Smooth muscle cell (in vitro differentiated cells): ENCODE data around the gene STRIP1. TPM values are rescaled to one million over a fixed set of nuclear protein-coding genes. Genes with fewer than 3 reads are reported as not detected.

Source experiments
- DNase-seq: peaks from one replicate; lab custom pipeline; 2025; ENCODE audit not compliant: unreplicated experiment; lab: John Stamatoyannopoulos, UW
- H2AFZ ChIP-seq: fragments of 200-600 bp; sonication (generic); 2 replicates; pipeline ENCODE4 v1.6.0; 2016; ENCODE audit warnings: antibody characterized with exemption, low read depth, mild to moderate bottlenecking
- H3F3A ChIP-seq: fragments of 200-600 bp; sonication (generic); 2 replicates; pipeline ENCODE4 v1.6.0; 2017; ENCODE audit warnings: antibody characterized with exemption, low read depth
- H3K27ac ChIP-seq: fragments of 200-600 bp; sonication (generic); 2 replicates; pipeline ENCODE4 v1.5.1; 2016; ENCODE audit warnings: low read depth, mild to moderate bottlenecking
- H3K27me3 ChIP-seq: fragments of 200-600 bp; sonication (generic); 2 replicates; pipeline ENCODE4 v1.6.1; 2016; ENCODE audit warnings: low read depth, mild to moderate bottlenecking
- H3K36me3 ChIP-seq: fragments of 200-600 bp; sonication (generic); 2 replicates; pipeline ENCODE4 v1.5.1; 2016; ENCODE audit warnings: low read depth
- H3K4me1 ChIP-seq: fragments of 200-600 bp; sonication (generic); 2 replicates; pipeline ENCODE4 v1.5.1; 2016; ENCODE audit warnings: low read depth
- H3K4me2 ChIP-seq: fragments of 200-600 bp; sonication (generic); 2 replicates; pipeline ENCODE4 v1.6.0; 2016; ENCODE audit warnings: mild to moderate bottlenecking
- H3K4me3 ChIP-seq: fragments of 200-600 bp; sonication (generic); 2 replicates; pipeline ENCODE4 v1.5.1; 2016; ENCODE audit warnings: mild to moderate bottlenecking
- H3K79me2 ChIP-seq: fragments of 200-600 bp; sonication (generic); 2 replicates; pipeline ENCODE4 v1.6.0; 2016; ENCODE audit warnings: low read depth, mild to moderate bottlenecking
- H3K9ac ChIP-seq: fragments of 200-600 bp; sonication (generic); 2 replicates; pipeline ENCODE4 v1.6.0; 2016; ENCODE audit warnings: low read depth
- H3K9me3 ChIP-seq: fragments of 200-600 bp; sonication (generic); replicated peaks from 2 replicates; pipeline ENCODE4 v1.5.1; 2016; ENCODE audit warnings: low read depth
- H4K20me1 ChIP-seq: fragments of 200-600 bp; sonication (generic); 2 replicates; pipeline ENCODE4 v1.6.0; 2016; ENCODE audit warnings: low read depth
- CTCF ChIP-seq: fragments of 200-600 bp; sonication (generic); IDR thresholded peaks from 2 replicates; pipeline ENCODE4 v1.5.1; 2017; ENCODE audit warnings: borderline replicate concordance, mild to moderate bottlenecking, antibody characterized with exemption; ENCODE audit not compliant: insufficient read depth, poor library complexity, severe bottlenecking
- WGBS: methylation state at CpG from one replicate; pipeline ENCODE4 v1.1.7; 2016; ENCODE audit warnings: low lambda C conversion rate; 5-methylcytosine and 5-hydroxymethylcytosine counted together
- polyA plus RNA-seq: library from polyadenylated mRNA; unstranded; fragments of >200 nt; fragmentation: Nextera tagmentation; extraction: Ambion mirVana; gene quantifications from 2 replicates; pipeline ENCODE4 v1.2.1, GENCODE V29; 2016
- total RNA-seq: library from RNA; depleted of rRNA; stranded (reverse); fragments of >200 nt; gene quantifications from 2 replicates; pipeline ENCODE4 v1.2.3, GENCODE V29; 2014

Gene STRIP1
- total and polyA plus RNA-seq, 2 experiments from 2014 or later, result 22.5 to 31.2 TPM

GRCh38 chr1:109988349-109988914 lies 46.0 kb upstream of the STRIP1 start:
- H4K20me1 ChIP-seq, result peaks cover 77% of the 10 kb centered on the region

GRCh38 chr1:109989506-109990301 lies 44.7 kb upstream of the STRIP1 start:
- Histone ChIP-seq H4K20me1 (peaks cover 90% of the 10 kb centered on the region), H3K27me3 (no peaks in the 10 kb centered on the region), H3K4me2 (peak overlapping the region; percentile 32), H3K36me3 (no peaks in the 10 kb centered on the region), H3K4me3 (no peak overlapping the region), H3K4me1 (peaks cover 34% of the 10 kb centered on the region), H2AFZ (no peak overlapping the region), H3K9me3 (no peaks in the 10 kb centered on the region), H3K27ac (peak overlapping the region; percentile 33), H3K79me2 (peaks cover 100% of the 10 kb centered on the region), H3F3A (peaks cover 7% of the 10 kb centered on the region), H3K9ac (no peak overlapping the region)
- TF ChIP-seq CTCF, result no peak
- 89% methylated on average over 9 of the region's 9 CpGs for WGBS
- DNase-seq, result no peak

More at GRCh38 chr1:109988349-109988914, 46.0 kb upstream of the STRIP1 start:
- H3K4me1 ChIP-seq, result peaks cover 34% of the 10 kb centered on the region
- no peak overlapping the region for H3K9ac ChIP-seq
- no peak for TF ChIP-seq CTCF
- H3K4me3 ChIP-seq, result no peak overlapping the region
- H3K79me2 ChIP-seq, result peaks cover 88% of the 10 kb centered on the region
- H3K27ac ChIP-seq, result no peak overlapping the region
- no peaks in the 10 kb centered on the region for H3K36me3 ChIP-seq
- H3F3A ChIP-seq, result peaks cover 7% of the 10 kb centered on the region
- WGBS, result 84% methylated on average over 3 of the region's 3 CpGs
- DNase-seq, result no peak
- no peak overlapping the region for H2AFZ ChIP-seq
- peak overlapping the region; percentile 86 for H3K4me2 ChIP-seq
- no peaks in the 10 kb centered on the region for H3K27me3 ChIP-seq
- no peaks in the 10 kb centered on the region for H3K9me3 ChIP-seq

- H3K79me2 ChIP-seq, result peaks cover 100% of the 10 kb centered on the region
Measured at GRCh38 chr1:109990302-109990653, 44.1 kb upstream of the STRIP1 start.

More at GRCh38 chr1:109990302-109990653, 44.1 kb upstream of the STRIP1 start:
- Histone ChIP-seq H3K27ac (peak overlapping the region; percentile 33), H3K27me3 (no peaks in the 10 kb centered on the region), H3F3A (peaks cover 13% of the 10 kb centered on the region), H3K36me3 (no peaks in the 10 kb centered on the region), H3K4me3 (no peak overlapping the region), H3K4me2 (peak overlapping the region; percentile 32), H3K9me3 (no peaks in the 10 kb centered on the region), H4K20me1 (peaks cover 95% of the 10 kb centered on the region), H3K4me1 (peaks cover 34% of the 10 kb centered on the region), H3K9ac (no peak overlapping the region), H2AFZ (no peak overlapping the region)
- no peak for TF ChIP-seq CTCF
- WGBS, result 65% methylated on average over 2 of the region's 2 CpGs
- no peak for DNase-seq
